NCI-H1694 treated with DMSO at 0.1 percent for 48 hours (cell line): ENCODE results near the gene LRRTM2.
A peak's percentile ranks its signal among the peaks of the same experiment; 100 is the strongest.

Experiments used
- DNase-seq: peaks from one replicate; lab custom pipeline; 2025; lab: John Stamatoyannopoulos, UW

Gene LRRTM2

GRCh38 chr5:138878437-138879235 is 3.5 kb upstream of the LRRTM2 start:
- DNase-seq, result no peak

- no peak for DNase-seq
Measured at GRCh38 chr5:138876811-138877210, 1.7 kb upstream of the LRRTM2 start.

GRCh38 chr5:138875946-138876345 is 811 bp upstream of the LRRTM2 start:
- DNase-seq, result no peak

- no peak for DNase-seq
Measured at GRCh38 chr5:138875552-138875875, 379 bp upstream of the LRRTM2 start.

- DNase-seq, result no peak
Measured at GRCh38 chr5:138874241-138874640, 894 bp downstream of the LRRTM2 start.

GRCh38 chr5:138873466-138874221 is 1.5 kb downstream of the LRRTM2 start:
- DNase-seq, result no peak

- no peak for DNase-seq
Measured at GRCh38 chr5:138872841-138873465, 2.2 kb downstream of the LRRTM2 start.

GRCh38 chr5:138870611-138871010 is 4.5 kb downstream of the LRRTM2 start:
- DNase-seq, result no peak

- DNase-seq, result peak; percentile 47
Measured at GRCh38 chr5:138869763-138870500, 5.2 kb downstream of the LRRTM2 start.

- no peak for DNase-seq
Measured at GRCh38 chr5:138869038-138869437, 6.1 kb downstream of the LRRTM2 start.

GRCh38 chr5:138867011-138867410 is 8.1 kb downstream of the LRRTM2 start:
- DNase-seq, result no peak

GRCh38 chr5:138853132-138853531 is 22.0 kb downstream of the LRRTM2 start:
- no peak for DNase-seq

- DNase-seq, result no peak
Measured at GRCh38 chr5:138850865-138851435, 24.2 kb downstream of the LRRTM2 start.

GRCh38 chr5:138849882-138850281 is 25.3 kb downstream of the LRRTM2 start:
- DNase-seq, result no peak

- no peak for DNase-seq
Measured at GRCh38 chr5:138849439-138849838, 25.7 kb downstream of the LRRTM2 start.

- DNase-seq, result no peak
Measured at GRCh38 chr5:138844812-138845513, 30.2 kb downstream of the LRRTM2 start.

- DNase-seq, result no peak
Measured at GRCh38 chr5:138844125-138844461, 31.0 kb downstream of the LRRTM2 start.

- no peak for DNase-seq
Measured at GRCh38 chr5:138843316-138844124, 31.6 kb downstream of the LRRTM2 start.

GRCh38 chr5:138841531-138841930 is 33.6 kb downstream of the LRRTM2 start:
- no peak for DNase-seq

GRCh38 chr5:138840103-138840502 is 35.0 kb downstream of the LRRTM2 start:
- no peak for DNase-seq

GRCh38 chr5:138837160-138837559 is 38.0 kb downstream of the LRRTM2 start:
- no peak for DNase-seq
